ENCODE measurements around the gene PDS5A.

GRCh38 chr4:39932776-39933402 is 44.8 kb downstream of the PDS5A start:
- no peak for TF ChIP-seq CTCF (IDR thresholded peaks at IDR 0.05; ENCODE audit: low read depth, low read length)
- no peak for TF ChIP-seq EZH2phosphoT487 (IDR thresholded peaks at IDR 0.05; ENCODE audit: low read depth)
